GM19025 (cell line): ENCODE measurements around the gene DYNC1I1.

Experiments
- ATAC-seq: cut with Tn5 transposase; IDR thresholded peaks from one replicate; pipeline ENCODE4 v1.9.1; 2021; ENCODE audit warnings: mild to moderate bottlenecking, low read depth, moderate library complexity; ENCODE audit not compliant: unreplicated experiment

Gene DYNC1I1

DNA sequence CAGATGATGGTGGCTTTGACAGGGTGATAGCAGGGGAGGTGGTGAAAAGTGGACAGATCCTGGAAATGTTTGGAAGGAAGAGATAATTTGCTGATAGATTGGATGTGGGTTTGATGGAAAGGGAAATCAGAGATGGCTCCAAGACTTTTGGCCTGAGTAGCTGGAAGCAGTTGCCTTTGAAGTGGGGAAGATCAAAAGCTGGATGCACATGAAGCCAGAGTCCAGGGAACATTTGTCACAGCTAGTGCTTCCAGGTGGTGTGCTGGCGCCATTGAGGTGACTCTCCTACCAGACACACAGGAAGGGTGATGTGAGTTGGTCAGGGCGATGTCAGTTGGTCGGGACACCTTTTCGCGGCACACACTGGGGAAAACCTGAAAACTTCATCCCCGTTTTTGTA, 15.9 kb downstream of the DYNC1I1 start:
- no peak for ATAC-seq

DNA sequence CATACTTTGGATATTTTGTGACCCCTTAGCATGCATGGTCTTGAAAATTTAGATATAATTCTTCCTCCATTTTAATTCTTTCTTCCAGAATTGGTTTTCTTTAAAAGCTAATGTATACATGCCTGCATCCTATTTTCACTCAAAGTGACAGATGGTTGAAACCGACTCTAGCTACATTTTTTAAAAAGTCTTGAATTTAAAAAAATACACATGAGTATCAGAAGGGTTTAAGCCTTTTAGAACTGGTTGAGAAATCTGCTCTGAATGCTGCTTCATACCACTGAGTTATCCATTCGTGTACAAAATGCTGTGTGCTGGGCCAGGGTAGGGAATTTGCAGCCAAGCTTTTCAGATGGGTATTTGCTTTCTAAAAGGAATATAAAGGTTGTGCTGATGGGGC, 16.5 kb downstream of the DYNC1I1 start:
- no peak for ATAC-seq

DNA sequence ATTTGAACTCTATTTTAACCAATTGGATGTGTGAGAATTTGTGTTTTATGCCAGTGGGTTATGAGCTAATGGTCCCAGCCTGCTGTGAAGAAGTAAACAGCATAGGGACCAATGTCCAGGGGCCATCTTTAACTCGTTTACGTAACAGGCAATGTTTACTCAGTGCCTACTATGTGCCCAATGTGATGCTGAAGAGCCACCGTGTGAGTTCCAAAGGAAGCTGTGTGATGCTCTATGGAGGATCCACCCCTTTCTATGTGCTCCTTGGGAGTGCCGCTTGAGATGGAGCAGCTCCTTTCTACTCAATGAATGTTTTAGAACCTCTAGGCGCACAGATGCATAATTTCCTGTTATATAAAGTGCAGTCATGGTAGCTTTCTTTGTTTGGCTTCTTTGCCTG, 21.3 kb downstream of the DYNC1I1 start:
- no peak for ATAC-seq

DNA sequence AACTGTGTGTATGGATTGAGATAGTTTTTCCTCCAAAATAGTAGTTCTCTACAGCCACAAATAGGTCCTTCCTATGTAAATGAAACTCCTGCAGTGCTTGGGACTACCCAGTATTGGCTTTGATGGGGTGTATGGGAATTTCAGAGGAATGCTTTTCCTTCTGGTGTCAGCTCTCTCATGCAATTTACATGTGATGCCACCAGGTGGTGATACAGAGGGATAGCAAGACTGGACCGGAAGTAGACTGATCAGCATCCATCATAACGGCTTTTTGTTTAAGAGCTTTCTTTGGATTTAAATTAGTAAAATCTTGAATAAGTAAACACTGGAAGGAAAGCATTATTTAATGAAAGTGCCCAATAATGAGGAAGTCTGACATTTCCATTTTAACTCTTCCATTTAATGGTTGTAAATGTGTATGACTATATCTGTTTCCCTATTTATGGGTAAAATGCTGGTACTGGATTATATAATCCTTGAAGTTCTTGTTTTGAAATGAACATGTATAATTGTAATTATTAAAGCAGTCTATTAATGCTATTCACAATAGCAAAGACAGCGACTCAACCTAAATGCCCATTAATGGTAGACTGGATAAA, 22.7 kb downstream of the DYNC1I1 start:
- no peak for ATAC-seq

DNA sequence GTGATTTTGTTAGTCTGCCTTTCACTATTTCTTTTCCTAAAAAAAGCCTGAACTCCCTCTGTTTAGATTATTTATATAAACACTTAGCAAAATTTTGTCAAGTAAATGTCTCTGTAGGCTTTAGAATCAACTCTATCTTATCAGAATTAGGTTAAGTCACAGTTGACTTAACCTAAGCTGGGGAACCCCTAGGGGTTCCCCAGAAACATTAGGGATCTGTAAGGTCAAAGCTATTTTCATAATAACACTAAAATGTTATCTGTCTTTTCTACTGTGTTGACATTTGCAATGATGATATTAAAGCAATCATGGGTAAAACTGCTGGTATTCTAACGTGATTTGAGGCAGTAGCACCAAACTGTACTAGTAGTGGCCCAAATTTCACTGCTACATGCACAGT, 24.3 kb downstream of the DYNC1I1 start:
- ATAC-seq: no peak

DNA sequence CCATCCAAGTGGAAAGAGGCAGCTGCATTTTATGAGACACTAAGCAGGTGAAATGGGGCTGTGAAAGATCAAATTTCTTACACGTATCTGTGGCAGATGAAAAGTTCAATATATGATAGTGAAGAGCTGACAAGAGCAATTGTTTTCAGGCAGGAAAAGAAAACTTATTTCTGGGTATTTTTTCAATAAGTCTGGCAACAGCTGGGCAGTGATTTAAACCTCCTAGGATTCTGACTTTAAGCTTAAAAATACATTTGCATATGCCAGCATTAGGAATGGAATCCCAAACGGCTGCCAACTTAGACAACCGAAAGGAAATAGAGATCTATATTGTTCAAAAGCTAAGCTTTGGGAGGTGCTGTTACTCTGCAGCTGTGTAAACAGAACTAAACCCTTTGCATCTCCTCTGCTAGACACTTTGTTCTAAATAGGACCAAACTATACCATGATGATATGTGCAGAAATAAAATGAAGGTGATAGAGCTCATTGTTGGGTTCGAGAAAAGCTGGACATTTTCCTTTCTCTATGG, 26.1 kb downstream of the DYNC1I1 start:
- ATAC-seq: no peak

DNA sequence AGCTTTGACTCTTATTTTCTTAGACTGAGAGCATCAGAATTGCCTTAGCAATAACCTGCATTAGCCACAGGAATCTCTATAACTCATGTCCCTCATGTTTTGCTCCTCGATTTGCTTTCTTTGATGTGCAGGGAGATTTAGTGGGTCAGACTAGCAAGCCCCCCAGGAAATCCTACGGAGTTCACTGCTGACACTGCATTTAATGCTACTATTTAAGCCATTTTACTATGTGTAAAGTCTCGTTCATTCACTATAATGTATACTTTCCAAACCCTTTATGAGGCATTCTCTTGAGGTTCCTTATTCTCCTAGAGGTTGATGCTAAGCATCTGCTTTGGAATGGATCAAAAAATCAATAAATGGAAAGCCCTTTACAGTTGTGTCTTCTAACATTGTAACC, 28.4 kb downstream of the DYNC1I1 start:
- ATAC-seq: no peak

DNA sequence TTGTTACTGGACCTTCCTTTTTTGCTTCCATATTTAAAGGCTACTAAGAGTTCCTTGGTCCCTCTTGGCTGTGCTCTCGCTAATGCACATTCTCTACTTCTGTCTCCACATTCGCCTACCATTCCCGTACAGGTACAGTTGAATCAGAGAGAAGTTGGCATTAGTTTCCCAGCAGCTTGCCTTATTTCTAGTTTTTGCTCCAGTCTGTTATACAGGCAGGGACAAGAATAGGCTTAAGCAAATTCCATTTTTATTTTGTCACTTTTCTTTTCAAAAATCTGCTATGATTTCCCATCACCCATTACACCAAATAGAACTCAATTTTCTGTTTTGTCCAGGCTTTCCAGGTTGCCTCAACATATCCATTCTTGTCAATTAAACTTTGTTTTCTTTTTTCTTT, 29.9 kb downstream of the DYNC1I1 start:
- no peak for ATAC-seq

DNA sequence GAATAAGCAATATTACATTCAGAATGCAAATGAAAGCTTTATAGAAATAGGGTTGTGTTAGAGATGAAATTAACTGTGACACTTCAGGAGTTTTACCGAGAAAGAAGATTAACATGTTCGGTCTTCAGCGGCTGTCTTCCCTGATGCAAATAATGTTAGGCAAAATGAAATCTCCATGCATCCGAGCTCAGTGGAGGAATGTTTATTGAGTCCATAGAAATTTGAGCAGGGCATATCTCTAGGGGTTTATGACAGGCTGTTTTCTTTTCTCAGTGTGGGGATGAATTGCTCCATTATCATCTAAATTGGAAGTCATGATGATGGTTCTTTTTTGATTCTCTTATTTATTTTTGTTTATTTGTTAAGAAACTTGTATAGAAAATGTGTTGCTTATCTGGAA, 31.7 kb downstream of the DYNC1I1 start:
- ATAC-seq: no peak

DNA sequence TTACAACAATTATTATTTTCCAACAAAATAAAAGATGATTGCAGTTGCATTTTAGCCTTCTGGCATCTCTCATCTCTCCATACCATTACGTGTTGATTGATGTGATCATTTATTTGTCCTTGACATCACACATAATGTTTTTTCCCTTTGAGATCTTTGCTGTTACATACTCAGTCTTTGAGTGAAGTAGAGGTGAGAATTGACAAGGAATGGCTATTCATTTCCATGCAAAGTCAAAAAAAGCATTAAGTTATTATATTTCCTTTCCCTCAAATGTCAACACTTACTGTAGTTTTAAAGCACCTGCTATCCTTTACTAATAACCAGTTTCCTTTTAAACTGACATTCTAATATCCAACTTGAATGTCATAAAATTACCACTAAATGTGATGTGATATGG, 33.6 kb downstream of the DYNC1I1 start:
- no peak for ATAC-seq

DNA sequence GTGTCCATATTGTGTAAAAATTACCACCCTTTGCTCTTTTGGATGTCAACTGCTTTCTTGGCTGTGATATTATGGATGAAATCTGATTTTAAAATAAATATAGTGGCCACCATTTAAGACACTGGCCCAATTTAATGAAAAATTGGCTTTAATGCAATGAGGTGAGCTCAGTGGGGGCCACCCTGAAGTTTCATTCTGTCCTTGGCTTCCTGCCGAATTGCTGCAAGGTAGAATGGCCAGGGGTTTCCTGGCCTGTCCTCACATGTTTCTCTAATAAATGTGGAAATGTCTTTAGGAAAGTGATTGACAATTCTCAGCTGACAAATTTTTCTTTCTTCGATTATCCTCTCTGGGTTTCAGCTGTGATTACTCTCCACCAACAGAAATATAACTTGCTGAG, 36.0 kb downstream of the DYNC1I1 start:
- ATAC-seq: no peak

DNA sequence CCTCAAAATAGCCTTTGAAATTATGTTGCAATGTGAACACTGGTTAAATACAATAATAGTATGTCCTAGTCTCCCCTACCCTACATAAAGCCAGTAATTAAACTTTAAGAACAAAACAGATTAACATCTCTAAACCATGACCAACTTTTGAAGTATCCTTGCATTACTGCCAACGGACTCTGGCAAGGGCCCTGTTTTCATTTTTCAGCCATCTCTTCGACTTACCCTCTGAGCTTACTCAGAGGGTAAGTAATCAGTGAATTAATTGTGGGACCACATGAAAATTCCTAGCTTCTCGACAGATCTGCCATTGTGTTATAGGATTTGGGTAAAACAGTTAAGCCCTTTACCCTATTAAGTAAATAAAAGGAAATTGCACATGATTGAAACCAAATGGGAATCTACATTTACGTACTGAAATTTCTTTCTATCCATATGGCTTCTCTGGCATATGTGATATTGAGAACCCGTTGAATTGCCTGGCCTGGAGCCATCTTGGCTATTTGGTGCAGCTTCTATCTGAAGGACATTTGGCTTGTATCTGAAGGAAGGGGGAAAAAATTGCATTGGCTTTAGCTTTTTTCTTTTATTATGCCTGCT, 39.6 kb downstream of the DYNC1I1 start:
- ATAC-seq: no peak

DNA sequence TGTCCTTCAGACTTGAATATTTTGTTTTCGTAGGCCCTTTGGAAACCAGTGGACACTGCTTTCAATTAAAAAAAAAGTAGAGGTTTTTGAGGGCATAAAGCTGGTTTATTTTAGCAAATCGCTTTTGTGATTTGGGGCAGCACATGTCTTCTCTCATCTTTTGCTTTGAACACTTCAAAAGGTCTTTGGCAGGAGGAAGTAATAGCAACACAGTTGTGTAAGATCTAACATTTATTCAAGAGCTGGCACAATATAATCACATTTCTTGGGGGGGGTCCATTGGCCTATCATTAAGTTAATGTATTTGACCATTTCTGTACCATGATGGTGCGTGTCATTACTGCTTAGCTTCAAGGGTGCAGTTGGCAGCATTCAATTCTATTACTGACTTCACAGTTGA, 42.4 kb downstream of the DYNC1I1 start:
- ATAC-seq: no peak

DNA sequence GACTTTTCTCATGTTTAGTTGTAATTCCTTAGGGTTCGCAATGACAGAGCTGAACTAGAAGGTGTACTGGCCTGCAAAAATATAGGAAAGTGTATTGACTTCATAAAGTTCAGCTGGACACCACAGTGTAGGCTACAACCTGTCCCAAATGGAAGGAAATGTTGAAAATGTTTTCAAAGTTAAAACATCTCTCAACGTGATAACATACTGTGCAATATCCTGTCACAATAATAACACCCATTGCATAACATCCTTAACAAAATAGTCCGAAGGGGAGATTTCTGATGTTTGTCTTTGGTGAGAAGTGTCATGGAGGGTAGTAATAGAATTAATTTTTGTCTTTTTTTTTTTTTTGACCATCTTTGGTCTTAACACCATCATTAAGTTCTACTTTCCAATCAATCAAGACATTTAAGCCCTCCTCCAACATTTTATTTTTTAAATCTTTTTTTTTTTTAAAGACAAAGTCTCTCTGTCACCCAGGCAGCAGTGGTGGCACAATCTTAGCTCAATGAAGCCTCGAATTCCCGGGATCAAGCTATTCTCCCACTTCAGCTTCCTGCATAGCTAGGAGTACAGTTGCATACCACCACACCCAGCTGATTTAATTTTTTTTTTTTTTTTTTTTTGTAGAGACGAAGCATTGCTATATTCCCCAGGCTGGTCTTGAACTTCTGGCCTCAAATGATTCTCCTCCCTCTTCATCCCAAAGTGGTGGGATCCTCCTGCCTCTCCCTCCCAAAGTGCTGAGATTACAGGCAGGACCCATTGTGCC, 45.7 kb downstream of the DYNC1I1 start:
- ATAC-seq: no peak

DNA sequence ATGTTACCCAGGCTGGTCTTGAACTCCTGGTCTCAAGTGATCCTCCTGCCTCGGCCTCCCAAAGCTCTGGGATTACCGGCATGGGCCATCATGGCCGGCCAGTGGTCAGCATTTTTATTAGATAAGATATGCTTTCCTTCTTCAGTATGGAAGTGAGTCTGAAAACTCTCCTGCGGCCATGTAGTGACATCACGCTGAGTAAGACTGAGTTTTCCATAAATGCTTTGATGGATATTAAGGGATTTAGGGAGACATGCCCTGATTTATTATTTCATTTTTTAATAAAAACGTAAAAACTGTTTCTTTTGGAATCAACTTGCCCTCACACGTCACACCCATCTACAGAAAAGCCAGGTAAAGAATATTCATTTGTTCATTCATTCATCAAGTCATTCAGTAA, 48.4 kb downstream of the DYNC1I1 start:
- ATAC-seq: no peak

DNA sequence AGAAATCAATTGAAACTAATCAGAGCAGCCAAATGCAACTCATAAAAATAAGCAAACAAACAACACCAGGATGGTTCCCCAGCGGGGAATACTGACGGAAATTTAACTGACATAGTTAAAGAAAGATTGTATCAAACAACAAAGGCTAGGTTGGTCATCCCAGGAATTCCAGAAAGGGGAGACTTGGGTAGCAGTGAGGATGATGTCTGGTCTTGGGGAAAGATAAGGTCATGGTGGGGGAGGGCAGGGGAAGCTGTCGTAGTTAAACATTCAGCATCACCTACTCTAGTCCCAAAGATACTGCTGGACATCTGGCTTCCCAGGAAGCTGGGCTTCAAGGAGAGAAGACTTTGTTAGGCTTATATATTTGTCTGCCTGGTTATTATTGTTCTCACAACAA, 50.4 kb downstream of the DYNC1I1 start:
- ATAC-seq: no peak

DNA sequence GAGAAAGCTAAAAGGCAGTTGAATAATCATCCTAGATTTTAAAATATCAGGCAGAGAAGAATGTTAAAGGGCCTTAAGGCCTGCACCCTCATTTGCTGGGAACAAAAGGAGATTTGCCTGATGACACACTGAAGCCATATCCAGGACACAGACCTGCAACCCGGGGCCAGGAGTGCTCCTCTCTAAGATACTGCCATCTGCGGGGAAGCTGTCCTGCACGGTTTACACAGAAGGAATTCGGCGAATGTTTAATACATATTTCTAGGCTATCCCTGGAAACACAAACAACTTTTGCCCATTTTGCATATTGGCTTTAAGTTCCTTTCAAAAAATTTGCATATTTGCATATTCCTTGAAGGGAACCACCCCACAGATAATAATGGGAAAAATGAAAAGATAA, 52.3 kb downstream of the DYNC1I1 start:
- ATAC-seq: no peak

DNA sequence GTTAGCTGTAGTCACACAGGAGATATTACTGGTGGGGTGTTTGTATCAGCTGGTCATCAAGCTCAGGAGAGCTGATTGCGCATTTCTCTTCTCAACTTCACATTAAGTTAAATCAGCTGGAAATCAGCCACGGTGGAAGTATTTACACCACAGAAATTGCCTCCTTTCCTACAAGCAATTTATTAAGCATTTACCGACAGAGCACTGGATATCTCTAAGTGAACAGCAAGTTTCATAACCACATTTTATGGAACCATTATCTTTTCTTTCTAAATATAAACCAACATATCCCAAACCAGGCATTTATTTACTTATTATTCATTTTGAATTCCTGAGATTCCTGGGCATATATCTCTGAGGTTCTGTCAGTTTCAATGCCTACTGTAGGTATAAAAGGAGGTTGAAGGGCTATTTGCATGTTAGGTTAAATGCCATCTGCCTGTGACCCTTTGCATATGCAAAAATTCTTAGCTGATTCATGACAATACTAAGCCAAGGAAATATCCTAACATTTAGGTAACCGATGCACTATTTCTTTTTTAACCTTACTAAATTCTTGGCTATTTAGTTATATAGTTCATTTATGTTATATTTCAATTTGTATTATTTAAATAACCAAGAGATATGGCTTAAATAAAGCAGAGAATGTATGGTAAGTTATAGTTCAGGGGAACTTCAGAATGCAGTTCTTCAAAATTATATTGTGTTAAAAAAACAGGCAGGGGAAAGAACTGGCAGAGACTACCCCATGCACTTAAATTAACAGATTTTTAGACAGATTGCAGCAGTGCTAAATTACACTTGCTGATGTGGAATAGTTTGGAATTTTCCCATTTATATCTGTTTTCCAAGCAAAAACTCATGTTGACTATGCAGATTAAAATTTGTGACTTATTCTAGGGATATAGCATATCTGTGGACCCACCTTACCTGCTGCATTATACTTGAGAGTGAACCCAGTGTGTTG, 56.8 kb downstream of the DYNC1I1 start:
- no peak for ATAC-seq

DNA sequence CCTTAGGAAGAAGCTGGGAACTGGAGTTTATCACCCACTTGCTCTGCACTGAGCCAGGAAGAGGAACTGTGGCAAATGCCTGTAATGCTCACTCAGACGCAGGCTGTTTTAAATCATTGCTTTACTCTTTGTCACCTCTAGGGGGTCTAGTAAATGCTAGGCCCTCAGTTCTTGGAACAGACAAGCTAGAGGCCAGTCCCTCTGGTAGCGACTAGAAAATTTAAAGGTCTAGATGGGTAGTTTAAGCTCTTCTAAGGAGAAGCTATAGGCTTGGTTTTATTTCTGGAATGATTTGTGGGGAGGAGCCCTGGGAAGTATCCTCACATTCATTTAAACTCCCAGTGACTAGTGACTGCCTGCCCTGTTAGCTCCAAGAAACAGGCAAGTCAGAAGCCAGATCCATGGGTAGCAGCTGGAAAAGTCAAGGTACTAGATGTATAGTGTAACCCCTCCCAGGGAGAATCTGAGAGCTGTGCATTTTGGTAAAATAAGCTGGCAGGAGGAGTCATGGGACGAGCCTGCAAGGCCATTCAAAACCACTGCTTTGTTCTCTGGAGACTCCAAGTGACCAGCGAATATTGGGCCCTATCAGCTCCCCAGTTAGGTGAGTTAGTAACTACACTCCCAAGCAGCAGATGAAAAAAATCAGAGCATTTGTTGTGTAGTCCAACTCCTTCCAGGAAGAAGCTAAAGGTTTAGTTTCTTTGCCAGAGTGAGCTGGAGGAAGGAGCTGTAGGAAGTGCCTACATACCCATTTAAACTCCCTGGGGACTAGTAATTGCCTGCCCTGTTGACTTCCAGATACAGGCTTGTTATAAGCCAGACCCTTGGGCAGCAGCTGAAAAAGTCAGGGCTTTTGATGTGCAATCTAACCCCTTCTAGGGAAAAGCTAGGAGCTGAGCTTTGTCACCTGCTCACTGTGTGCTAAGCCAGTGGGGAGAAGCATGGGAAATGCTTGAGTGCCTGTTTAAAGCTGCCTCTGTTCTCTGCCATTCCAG, 68.9 kb downstream of the DYNC1I1 start:
- peak; percentile 72 for ATAC-seq
